IPS-15b (cell line): ENCODE results near the gene NPPA.

ENCODE experiments used
- H3K27me3 ChIP-seq: one replicate; pipeline ENCODE4 v1.6.1; 2013; ENCODE audit warnings: low read length; ENCODE audit not compliant: control insufficient read depth, insufficient read depth
- H3K36me3 ChIP-seq: one replicate; pipeline ENCODE4 v1.6.1; 2013; ENCODE audit warnings: low read length; ENCODE audit not compliant: control insufficient read depth, insufficient read depth
- H3K4me1 ChIP-seq: one replicate; pipeline ENCODE4 v1.6.1; 2013; ENCODE audit warnings: mild to moderate bottlenecking, low read length; ENCODE audit not compliant: control insufficient read depth, insufficient read depth
- H3K4me3 ChIP-seq: one replicate; pipeline ENCODE4 v1.5.1; 2013; ENCODE audit warnings: low read depth, low read length
- H3K9ac ChIP-seq: one replicate; pipeline ENCODE4 v1.6.1; 2013; ENCODE audit warnings: low read depth, mild to moderate bottlenecking, low read length
- H3K9me3 ChIP-seq: one replicate; pipeline ENCODE4 v1.6.1; 2013; ENCODE audit warnings: mild to moderate bottlenecking, low read length; ENCODE audit not compliant: control insufficient read depth, insufficient read depth

NPPA gene

GRCh38 chr1:11869650-11870207 lies 22.1 kb upstream of the NPPA start:
- no peaks in the 10 kb centered on the region for H3K9me3 ChIP-seq
- no peaks in the 10 kb centered on the region for H3K4me1 ChIP-seq
- no peaks in the 10 kb centered on the region for H3K36me3 ChIP-seq
- no peaks in the 10 kb centered on the region for H3K27me3 ChIP-seq
- H3K4me3 ChIP-seq = no peak overlapping the region
- no peak overlapping the region for H3K9ac ChIP-seq

DNA sequence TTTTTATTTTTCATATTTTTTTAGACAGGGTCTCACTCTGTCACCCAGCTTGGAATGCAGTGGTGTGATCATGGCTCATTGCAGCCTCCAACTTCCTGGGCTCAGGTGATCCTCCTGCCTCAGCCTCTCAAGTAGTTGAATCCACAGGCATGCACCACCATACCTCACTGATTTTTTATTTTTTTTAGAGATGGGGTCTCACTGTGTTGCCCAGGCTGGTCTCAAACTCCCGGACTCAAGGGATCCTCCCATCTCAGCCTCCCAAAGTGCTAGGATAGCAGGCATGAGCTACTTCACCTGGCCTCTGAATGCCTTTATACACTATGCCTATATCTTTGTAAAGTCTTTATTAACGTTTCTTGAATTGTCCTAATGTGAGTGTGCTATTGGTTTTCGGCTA lies 21.5 kb upstream of the NPPA start:
- Histone ChIP-seq H3K9ac (no peak overlapping the region), H3K27me3 (no peaks in the 10 kb centered on the region), H3K9me3 (no peaks in the 10 kb centered on the region), H3K4me3 (no peak overlapping the region), H3K36me3 (no peaks in the 10 kb centered on the region), H3K4me1 (no peaks in the 10 kb centered on the region)

DNA sequence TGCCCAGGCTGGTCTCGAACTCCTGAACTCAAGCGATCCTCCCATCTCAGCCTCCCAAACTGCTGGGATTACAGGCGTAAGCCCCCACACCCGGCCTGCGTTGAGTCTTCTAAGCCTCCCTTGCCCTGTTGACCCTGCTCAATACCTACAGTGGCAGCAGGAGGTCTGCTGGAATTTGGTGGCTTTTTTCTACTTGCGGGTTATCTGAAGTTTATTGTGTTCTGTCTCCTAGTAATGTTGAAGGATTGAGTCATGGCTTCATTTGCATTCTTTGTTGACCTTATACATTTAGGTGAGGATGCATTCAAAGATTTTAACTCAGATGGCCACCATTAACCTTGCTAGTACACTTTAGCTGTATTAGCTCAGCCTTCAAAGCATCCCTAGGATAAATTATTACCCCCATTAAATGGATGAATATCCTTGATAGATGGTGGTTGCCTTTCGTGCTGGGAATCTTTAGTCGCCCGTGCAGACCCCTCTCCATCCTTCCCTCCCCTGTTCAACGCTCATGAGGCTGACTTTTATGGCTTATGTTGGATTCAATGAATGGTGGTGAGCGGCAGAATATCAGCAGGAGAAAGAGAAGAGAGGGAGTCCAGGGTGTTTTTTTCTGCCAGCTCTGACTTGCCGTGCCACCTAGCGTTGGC lies 20.9 kb upstream of the NPPA start:
- H3K4me1 ChIP-seq = no peaks in the 10 kb centered on the region
- H3K36me3 ChIP-seq = no peaks in the 10 kb centered on the region
- no peaks in the 10 kb centered on the region for H3K9me3 ChIP-seq
- no peaks in the 10 kb centered on the region for H3K27me3 ChIP-seq
- H3K9ac ChIP-seq = no peak overlapping the region
- no peak overlapping the region for H3K4me3 ChIP-seq

- Histone ChIP-seq H3K9me3 (no peaks in the 10 kb centered on the region), H3K4me1 (no peaks in the 10 kb centered on the region), H3K4me3 (no peak overlapping the region), H3K9ac (no peak overlapping the region), H3K27me3 (peaks cover 27% of the 10 kb centered on the region), H3K36me3 (no peaks in the 10 kb centered on the region)
Observed at GRCh38 chr1:11862890-11863289, 15.3 kb upstream of the NPPA start.

GRCh38 chr1:11860587-11860986 lies 13.0 kb upstream of the NPPA start:
- Histone ChIP-seq H3K4me1 (no peaks in the 10 kb centered on the region), H3K36me3 (no peaks in the 10 kb centered on the region), H3K4me3 (no peak overlapping the region), H3K9ac (no peak overlapping the region), H3K9me3 (no peaks in the 10 kb centered on the region), H3K27me3 (peaks cover 37% of the 10 kb centered on the region)

GRCh38 chr1:11860083-11860482 lies 12.5 kb upstream of the NPPA start:
- Histone ChIP-seq H3K4me3 (no peak overlapping the region), H3K4me1 (no peaks in the 10 kb centered on the region), H3K9me3 (no peaks in the 10 kb centered on the region), H3K9ac (no peak overlapping the region), H3K36me3 (no peaks in the 10 kb centered on the region), H3K27me3 (peaks cover 37% of the 10 kb centered on the region)

DNA sequence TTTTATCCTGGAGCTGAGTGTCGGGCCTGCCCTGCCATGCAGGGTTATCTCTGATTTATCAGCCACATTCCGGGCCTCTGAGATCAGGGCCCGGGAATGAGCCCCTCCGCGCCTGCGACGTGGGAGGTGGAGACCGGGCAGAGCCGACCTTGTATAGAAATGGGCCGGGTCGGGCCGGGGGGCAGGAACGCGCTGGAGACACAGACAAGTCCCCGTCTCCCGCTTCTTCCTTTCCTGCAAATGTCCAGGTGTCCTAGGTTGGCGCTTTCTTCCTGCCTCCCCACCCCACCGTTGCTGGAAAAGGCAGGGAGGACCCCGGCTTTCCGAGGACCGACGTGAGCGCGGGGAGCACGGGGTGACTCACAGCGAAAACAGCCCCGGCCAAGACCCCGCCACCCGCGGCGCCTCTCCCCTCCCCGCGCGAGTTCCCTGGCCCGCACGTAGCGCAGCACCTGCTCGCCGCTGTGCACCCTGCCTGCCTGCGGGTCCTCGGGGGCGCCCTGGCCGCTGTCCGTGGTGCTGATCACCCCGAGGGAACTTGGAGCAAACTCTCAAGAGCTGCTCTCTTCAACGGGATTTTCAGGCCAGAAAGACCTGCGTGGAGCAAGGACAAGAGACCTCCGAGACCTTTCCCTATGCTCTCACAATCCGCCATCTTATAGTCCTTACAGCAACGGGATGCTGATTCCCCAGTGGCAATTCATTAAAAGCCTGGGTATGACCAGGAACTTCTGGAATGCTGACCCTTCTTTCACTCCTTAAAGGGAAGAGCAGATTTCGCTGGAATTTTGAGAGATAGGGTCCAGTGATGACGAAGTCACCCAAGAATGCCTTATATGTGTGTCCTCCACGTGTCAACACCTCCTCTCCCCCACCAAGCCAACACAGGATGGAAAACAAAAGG lies 11.6 kb upstream of the NPPA start:
- Histone ChIP-seq H3K4me3 (peak overlapping the region; percentile 35), H3K36me3 (no peaks in the 10 kb centered on the region), H3K9me3 (no peaks in the 10 kb centered on the region), H3K4me1 (no peaks in the 10 kb centered on the region), H3K27me3 (peaks cover 37% of the 10 kb centered on the region), H3K9ac (no peak overlapping the region)

- no peaks in the 10 kb centered on the region for H3K4me1 ChIP-seq
- H3K4me3 ChIP-seq = peak within 1 kb of the TSS; percentile 35
- H3K9ac ChIP-seq = no peak within 1 kb of the TSS
- H3K27me3 ChIP-seq = peaks cover 37% of the 10 kb centered on the region
- H3K36me3 ChIP-seq = no peaks in the 10 kb centered on the region
- H3K9me3 ChIP-seq = no peaks in the 10 kb centered on the region
Observed at GRCh38 chr1:11858613-11858967, 11.0 kb upstream of the NPPA start, which contains the start of gene NPPB. Gene NPPB, minus strand, starts transcription at chr1:11858945. Its CDS starts 112 bp downstream, at chr1:11858833.

GRCh38 chr1:11858158-11858557 lies 10.6 kb upstream of the NPPA start:
- Histone ChIP-seq H3K4me3 (no peak overlapping the region), H3K9ac (no peak overlapping the region), H3K27me3 (peaks cover 37% of the 10 kb centered on the region), H3K9me3 (no peaks in the 10 kb centered on the region), H3K4me1 (no peaks in the 10 kb centered on the region), H3K36me3 (no peaks in the 10 kb centered on the region)

DNA sequence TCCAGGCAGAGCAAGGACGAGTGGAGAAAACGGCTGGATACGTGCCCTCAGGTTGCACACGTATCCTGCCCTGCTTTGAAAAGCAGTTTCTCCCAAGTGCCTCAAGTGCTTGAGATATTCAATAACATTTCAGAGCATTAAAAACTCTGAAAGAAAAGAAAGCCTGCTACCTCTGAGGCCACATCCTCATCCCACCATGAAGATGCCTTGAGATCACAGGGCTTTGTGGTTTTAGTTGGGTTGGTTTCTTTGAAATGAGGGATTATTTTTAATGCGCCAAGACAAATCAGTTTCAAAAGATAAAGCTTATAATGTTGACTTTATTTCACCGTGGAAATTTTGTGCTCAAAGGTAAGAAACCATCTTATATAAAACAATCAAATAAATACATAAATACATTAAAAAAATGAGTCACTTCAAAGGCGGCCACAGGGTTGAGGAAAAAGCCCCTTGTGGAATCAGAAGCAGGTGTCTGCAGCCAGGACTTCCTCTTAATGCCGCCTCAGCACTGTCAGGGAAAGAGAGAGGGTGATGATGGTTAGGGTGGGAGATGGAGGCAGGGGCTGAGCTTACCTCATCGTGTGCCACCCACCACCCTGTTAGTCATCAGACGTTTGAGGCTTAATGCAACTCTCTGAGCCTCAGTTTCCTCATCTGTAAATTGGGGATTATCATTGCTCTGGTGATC lies 9.7 kb upstream of the NPPA start:
- no peak overlapping the region for H3K9ac ChIP-seq
- no peaks in the 10 kb centered on the region for H3K4me1 ChIP-seq
- H3K36me3 ChIP-seq = no peaks in the 10 kb centered on the region
- no peaks in the 10 kb centered on the region for H3K9me3 ChIP-seq
- peaks cover 35% of the 10 kb centered on the region for H3K27me3 ChIP-seq
- no peak overlapping the region for H3K4me3 ChIP-seq

DNA sequence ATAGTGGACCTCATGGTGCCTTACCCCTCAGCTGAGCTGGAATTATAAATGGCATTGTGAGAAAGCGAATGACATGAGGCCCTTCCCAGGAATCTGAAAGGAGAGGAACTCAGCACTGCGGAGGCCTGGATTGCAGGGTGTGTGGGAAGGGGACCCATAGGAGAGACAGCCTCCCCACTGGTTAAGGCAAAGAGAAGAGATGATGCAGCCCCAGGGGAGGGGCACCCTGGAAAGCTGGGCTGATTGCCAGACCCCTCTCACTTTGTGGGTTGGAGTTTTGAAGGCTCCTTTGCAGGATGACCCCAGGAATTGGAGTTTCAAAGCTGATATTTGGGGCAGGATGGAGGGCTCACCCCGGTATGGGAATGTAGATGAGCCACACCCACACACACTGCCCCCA lies 9.1 kb upstream of the NPPA start:
- peaks cover 33% of the 10 kb centered on the region for H3K27me3 ChIP-seq
- H3K36me3 ChIP-seq = no peaks in the 10 kb centered on the region
- H3K9me3 ChIP-seq = no peaks in the 10 kb centered on the region
- no peak overlapping the region for H3K4me3 ChIP-seq
- no peaks in the 10 kb centered on the region for H3K4me1 ChIP-seq
- H3K9ac ChIP-seq = no peak overlapping the region
